K562 (cell line): ENCODE results near the gene SLC20A1. TPM values are rescaled to one million over a fixed set of nuclear protein-coding genes. Genes with fewer than 3 reads are reported as not detected.

Source experiments
- ARID3B ChIP-seq: fragments of 250-450 bp; sonication (Bioruptor Pico); IDR thresholded peaks from 2 replicates; pipeline ENCODE4 v1.4.0; 2020; ENCODE audit warnings: borderline replicate concordance
- ARID4B ChIP-seq: sonication (generic); formaldehyde crosslinking; IDR thresholded peaks from 2 replicates; pipeline ENCODE4 v1.8.0; 2022; ENCODE audit warnings: mild to moderate bottlenecking, missing genetic modification reagents
- CGGBP1 ChIP-seq: fragments of 250-450 bp; sonication (Bioruptor Pico); IDR thresholded peaks from 2 replicates; pipeline ENCODE4 v1.9.0; 2021; ENCODE audit warnings: mild to moderate bottlenecking
- GTF2F1 ChIP-seq: IDR thresholded peaks from 2 replicates; pipeline ENCODE4 v1.6.1; 2011; ENCODE audit warnings: low read depth, low read length, improper control_type of control experiment
- STAT5B ChIP-seq: fragments of 250-450 bp; sonication (Bioruptor Pico); IDR thresholded peaks from 2 replicates; pipeline ENCODE4 v1.8.0; 2021; ENCODE audit warnings: mild to moderate bottlenecking, inconsistent platforms
- UBTF ChIP-seq, 2 experiments: IDR thresholded peaks; 2 replicates each; pipeline ENCODE4 v1.6.1; 2012; ENCODE audit warnings: improper control_type of control experiment in 2 of 2, low read depth in 2 of 2, low read length in 2 of 2, borderline replicate concordance in 1 of 2
- ZNF212 ChIP-seq: fragments of 450-650 bp; formaldehyde crosslinking; IDR thresholded peaks from 2 replicates; pipeline ENCODE4 v1.4.0; 2020; ENCODE audit warnings: mild to moderate bottlenecking
- ZNF253 ChIP-seq: fragments of 250-450 bp; sonication (Bioruptor Pico); conservative IDR thresholded peaks from 2 replicates; pipeline ENCODE4 v1.6.1; 2021; ENCODE audit warnings: mild to moderate bottlenecking
- ZNF280A ChIP-seq: fragments of 450-650 bp; IDR thresholded peaks from 2 replicates; pipeline ENCODE4 v1.6.1; 2018; ENCODE audit warnings: mild to moderate bottlenecking, low read depth; ENCODE audit not compliant: partially characterized antibody
- ZNF444 ChIP-seq: fragments of 250-450 bp; sonication (Bioruptor Pico); IDR thresholded peaks from 2 replicates; pipeline ENCODE4 v1.4.0; 2020; ENCODE audit warnings: mild to moderate bottlenecking, moderate library complexity
- ZNF511 ChIP-seq: sonication (generic); formaldehyde crosslinking; IDR thresholded peaks from 2 replicates; pipeline ENCODE4 v1.8.0; 2022; ENCODE audit warnings: mild to moderate bottlenecking, missing genetic modification reagents
- ZNF740 ChIP-seq, 3 experiments: fragments of 200-800 bp in 1 of 3; sonication (Bioruptor generic) in 1 of 3; sonication (generic) in 1 of 3; formaldehyde crosslinking in 1 of 3; IDR thresholded peaks; 2 replicates each; pipeline versions ENCODE4 v1.6.1 to v1.8.0; 2016 to 2022; ENCODE audit warnings: mild to moderate bottlenecking in 2 of 3, missing compliant biosample characterization in 2 of 3, missing genetic modification characterization in 2 of 3, missing genetic modification reagents in 1 of 3
- ZNF79 ChIP-seq: fragments of 250-450 bp; sonication (Bioruptor Pico); IDR thresholded peaks from 2 replicates; pipeline ENCODE4 v1.4.0; 2020; ENCODE audit warnings: low read depth, mild to moderate bottlenecking, moderate library complexity
- polyA plus RNA-seq, 8 experiments: library from polyadenylated mRNA; depleted of rRNA in 4 of 8; stranded (reverse) in 5 of 8; unstranded in 3 of 8; fragments of >200 nt; fragmentation: Nextera tagmentation in 2 of 8; fragmentation: Illumina TruSeq in 1 of 8; extraction: Ambion mirVana in 2 of 8; extraction: Trizol in 1 of 8; gene quantifications; 2 replicates each; pipeline versions ENCODE4 v1.2.1 to v1.2.3, GENCODE V29; 2011 to 2014; ENCODE audit warnings: inconsistent platforms in 1 of 8, missing spikeins in 1 of 8
- total RNA-seq, 7 experiments: library from RNA; depleted of rRNA in 6 of 7; stranded (reverse); fragments of >200 nt in 6 of 7; fragmentation: Illumina TruSeq in 2 of 7; extraction: Trizol in 2 of 7; gene quantifications; 2 replicates each; pipeline versions ENCODE4 v1.2.1 to v1.2.3, GENCODE V29; 2011 to 2021; ENCODE audit warnings: low replicate concordance in 1 of 7

SLC20A1 gene
- total and polyA plus RNA-seq, 9 of the 15 experiments (the other 6 are each of a cell fraction or from before 2014, with no cell fraction given): 53.8 to 150 (median 74.7) TPM

- no peak for TF ChIP-seq ZNF212 (CRISPR knock-in tag)
- TF ChIP-seq ZNF79 (CRISPR knock-in tag): no peak
- TF ChIP-seq ARID4B (CRISPR knock-in tag): no peak
- TF ChIP-seq ZNF253: no peak
- TF ChIP-seq GTF2F1: no peak
- TF ChIP-seq UBTF (IDR thresholded peaks at IDR 0.05; ENCODE audit: borderline replicate concordance in 1 of 2, low read depth in 2 of 2, low read length in 2 of 2): 0 out of 4 replicates have a peak, but pooled peaks of 1 of the 2 experiments have one; percentile 31
- TF ChIP-seq ZNF280A: no peak
- no peak for TF ChIP-seq ARID3B (CRISPR knock-in tag)
- no peak for TF ChIP-seq ZNF740 (CRISPR knock-in tag; IDR thresholded peaks at IDR 0.05)
- no peak for TF ChIP-seq ZNF740 (tag; IDR thresholded peaks at IDR 0.05)
- no peak for TF ChIP-seq ZNF511 (CRISPR knock-in tag)
- TF ChIP-seq CGGBP1: no peak
- no peak for TF ChIP-seq STAT5B
- TF ChIP-seq ZNF444 (CRISPR knock-in tag): no peak
Observed at GRCh38 chr2:112712903-112713584, 67.3 kb downstream of the SLC20A1 start (continued).
